Measurements from ENCODE around the gene C16orf95.

Gene C16orf95

GRCh38 chr16:87317750-87318644 lies 805 bp upstream of the C16orf95 start:
- DNase-seq (ENCODE audit: low read depth in 3 of 3), result peak in 2 of 3 experiments; percentile 11 to 13

GRCh38 chr16:87316450-87316922 lies 706 bp downstream of the C16orf95 start:
- DNase-seq (ENCODE audit: low read depth in 3 of 3), result no peak

- DNase-seq (ENCODE audit: low read depth in 3 of 3), result no peak
These were observed 2.2 kb downstream of the C16orf95 start for GRCh38 chr16:87314990-87315420.

GRCh38 chr16:87312008-87312407 lies 5.2 kb downstream of the C16orf95 start:
- DNase-seq (ENCODE audit: low read depth in 3 of 3), result no peak

- no peak for DNase-seq (ENCODE audit: low read depth in 3 of 3)
These were observed 5.8 kb downstream of the C16orf95 start for GRCh38 chr16:87311387-87311786.

- DNase-seq (ENCODE audit: low read depth in 3 of 3), result no peak
These were observed 6.6 kb downstream of the C16orf95 start for GRCh38 chr16:87310610-87311009.

GRCh38 chr16:87309620-87310525 lies 7.3 kb downstream of the C16orf95 start:
- no peak for DNase-seq (ENCODE audit: low read depth in 3 of 3)

GRCh38 chr16:87308826-87309225 lies 8.4 kb downstream of the C16orf95 start:
- DNase-seq (ENCODE audit: low read depth in 3 of 3), result no peak

- no peak for DNase-seq (ENCODE audit: low read depth in 3 of 3)
These were observed 10.7 kb downstream of the C16orf95 start for GRCh38 chr16:87306516-87306915.

- no peak for DNase-seq (ENCODE audit: low read depth in 3 of 3)
These were observed 11.4 kb downstream of the C16orf95 start for GRCh38 chr16:87305505-87306391.

GRCh38 chr16:87304951-87305350 lies 12.2 kb downstream of the C16orf95 start:
- no peak for DNase-seq (ENCODE audit: low read depth in 3 of 3)

- DNase-seq (ENCODE audit: low read depth in 3 of 3), result no peak
These were observed 13.2 kb downstream of the C16orf95 start for GRCh38 chr16:87303962-87304521.

GRCh38 chr16:87303431-87303930 lies 13.7 kb downstream of the C16orf95 start:
- DNase-seq (ENCODE audit: low read depth in 3 of 3), result no peak

- DNase-seq (ENCODE audit: low read depth in 3 of 3), result no peak
These were observed 18.2 kb downstream of the C16orf95 start for GRCh38 chr16:87298857-87299465.

GRCh38 chr16:87297918-87298631 lies 19.1 kb downstream of the C16orf95 start:
- DNase-seq (ENCODE audit: low read depth in 3 of 3), result no peak

- DNase-seq (ENCODE audit: low read depth in 3 of 3), result no peak
These were observed 19.8 kb downstream of the C16orf95 start for GRCh38 chr16:87297407-87297806.

- DNase-seq (ENCODE audit: low read depth in 3 of 3), result no peak
These were observed 21.3 kb downstream of the C16orf95 start for GRCh38 chr16:87295661-87296531.

- DNase-seq (ENCODE audit: low read depth in 3 of 3), result no peak
These were observed 21.9 kb downstream of the C16orf95 start for GRCh38 chr16:87295259-87295658.

- no peak for DNase-seq (ENCODE audit: low read depth in 3 of 3)
These were observed 23.2 kb downstream of the C16orf95 start for GRCh38 chr16:87293990-87294389.
